SK-N-SH (cell line): ENCODE results near the gene EPO. TPM values are rescaled to one million over a fixed set of nuclear protein-coding genes. Genes with fewer than 3 reads are reported as not detected.
A peak's percentile ranks its signal among the peaks of the same experiment; 100 is the strongest.

Experiments
- CTCF ChIA-PET: fragments of 300-600, 350-600 bp; formaldehyde crosslinking; extraction: SDS; loops from one replicate; lab custom pipeline; 2021; lab: Yijun Ruan, JAX
- POLR2A ChIA-PET: fragments of 350-600 bp; sonication (Branson Sonifier 250); formaldehyde crosslinking; extraction: SDS; loops from one replicate; lab custom pipeline; 2020; ENCODE audit warnings: antibody characterized with exemption, inconsistent platforms; lab: Yijun Ruan, JAX
- DNase-seq: peaks from one replicate; pipeline ENCODE4 v3.0.0; 2012
- H2AFZ ChIP-seq: fragments of 200-600 bp; sonication (generic); 2 replicates; pipeline ENCODE4 v1.8.1; 2016; ENCODE audit warnings: antibody characterized with exemption, mild to moderate bottlenecking, low read depth
- H3F3A ChIP-seq: fragments of 200-600 bp; sonication (generic); replicated peaks from 2 replicates; pipeline ENCODE3; 2016; ENCODE audit warnings: antibody characterized with exemption, mild to moderate bottlenecking; ENCODE audit not compliant: insufficient read depth
- H3K27ac ChIP-seq, 2 experiments: fragments of 200-500 bp in 1 of 2; fragments of 200-600 bp in 1 of 2; sonication (Bioruptor generic) in 1 of 2; sonication (generic), shearing (Covaris generic) in 1 of 2; 2 replicates each; pipeline versions ENCODE4 v1.5.1 to v1.6.1; 2014 to 2016; ENCODE audit warnings: low read depth in 2 of 2, inconsistent platforms in 1 of 2, low read length in 1 of 2, mild to moderate bottlenecking in 1 of 2, mixed read lengths in 1 of 2
- H3K27me3 ChIP-seq: fragments of 200-600 bp; sonication (generic), shearing (Covaris generic); 2 replicates; pipeline ENCODE4 v1.6.1; 2016; ENCODE audit warnings: mixed run types; ENCODE audit not compliant: insufficient read depth
- H3K36me3 ChIP-seq, 2 experiments: fragments of 200-500 bp in 1 of 2; fragments of 200-600 bp in 1 of 2; sonication (Bioruptor generic) in 1 of 2; sonication (generic) in 1 of 2; replicated peaks in 1 of 2; 2 replicates each; pipeline versions ENCODE3 to v1.5.1; 2014 to 2016; ENCODE audit warnings: low read length in 1 of 2, mild to moderate bottlenecking in 1 of 2; ENCODE audit not compliant: insufficient read depth in 2 of 2, control insufficient read depth in 1 of 2
- H3K4me1 ChIP-seq, 2 experiments: fragments of 200-500 bp in 1 of 2; fragments of 200-600 bp in 1 of 2; sonication (Bioruptor generic) in 1 of 2; sonication (generic), shearing (Covaris generic) in 1 of 2; 2 replicates each; pipeline versions ENCODE4 v1.5.1 to v1.6.1; 2014 to 2016; ENCODE audit warnings: low read depth in 1 of 2, low read length in 1 of 2, mixed run types in 1 of 2; ENCODE audit not compliant: insufficient read depth in 2 of 2, control insufficient read depth in 1 of 2
- H3K4me2 ChIP-seq: fragments of 200-600 bp; sonication (generic), shearing (Covaris generic); 2 replicates; pipeline ENCODE4 v1.6.1; 2017; ENCODE audit warnings: mixed run types
- H3K4me3 ChIP-seq, 2 experiments: fragments of 200-500 bp in 1 of 2; fragments of 200-600 bp in 1 of 2; sonication (Bioruptor generic) in 1 of 2; sonication (generic), shearing (Covaris generic) in 1 of 2; 2 replicates each; pipeline versions ENCODE4 v1.5.1 to v1.8.1; 2014 to 2016; ENCODE audit warnings: low read depth in 2 of 2, inconsistent platforms in 1 of 2, low read length in 1 of 2, mild to moderate bottlenecking in 1 of 2, mixed read lengths in 1 of 2, moderate library complexity in 1 of 2
- H3K79me2 ChIP-seq: fragments of 200-600 bp; sonication (generic); 2 replicates; pipeline ENCODE4 v1.8.1; 2017; ENCODE audit warnings: mild to moderate bottlenecking; ENCODE audit not compliant: insufficient read depth
- H3K9ac ChIP-seq: fragments of 200-600 bp; sonication (generic); 2 replicates; pipeline ENCODE4 v1.6.1; 2017; ENCODE audit warnings: mixed run types
- H3K9me2 ChIP-seq: fragments of 200-600 bp; sonication (generic); 2 replicates; pipeline ENCODE4 v1.6.1; 2017; ENCODE audit warnings: mixed run types
- H3K9me3 ChIP-seq: fragments of 200-600 bp; sonication (generic); 2 replicates; pipeline ENCODE4 v1.6.1; 2017; ENCODE audit warnings: mixed run types, mild to moderate bottlenecking, moderate library complexity
- H4K20me1 ChIP-seq: fragments of 200-600 bp; sonication (generic); 2 replicates; pipeline ENCODE4 v1.6.1; 2017; ENCODE audit warnings: mild to moderate bottlenecking, mixed run types; ENCODE audit not compliant: insufficient read depth
- EP300 ChIP-seq, 2 experiments: IDR thresholded peaks; 2 replicates each; pipeline versions ENCODE4 v1.4.0 to v1.6.1; 2012; ENCODE audit warnings: borderline replicate concordance in 1 of 2, low read depth in 1 of 2, low read length in 1 of 2
- FOSL2 ChIP-seq: IDR thresholded peaks from 2 replicates; pipeline ENCODE4 v1.4.0; 2012; ENCODE audit warnings: low read depth, mild to moderate bottlenecking, moderate library complexity, borderline replicate concordance
- FOXJ3 ChIP-seq: sonication (generic); formaldehyde crosslinking; IDR thresholded peaks from 2 replicates; pipeline ENCODE4 v1.5.1; 2020; ENCODE audit warnings: mild to moderate bottlenecking, missing genetic modification reagents
- FOXM1 ChIP-seq: IDR thresholded peaks from 2 replicates; pipeline ENCODE4 v1.4.0; 2012; ENCODE audit warnings: low read depth, mild to moderate bottlenecking
- NFIC ChIP-seq: IDR thresholded peaks from 2 replicates; pipeline ENCODE4 v1.4.0; 2012; ENCODE audit warnings: borderline replicate concordance
- NRF1 ChIP-seq: IDR thresholded peaks from 2 replicates; pipeline ENCODE4 v1.6.1; 2012; ENCODE audit warnings: low read depth, mild to moderate bottlenecking, low read length
- RAD21 ChIP-seq: IDR thresholded peaks from 2 replicates; pipeline ENCODE4 v1.6.1; 2012; ENCODE audit warnings: mild to moderate bottlenecking, low read length
- RCOR1 ChIP-seq: fragments of 150-350 bp; IDR thresholded peaks from 2 replicates; pipeline ENCODE4 v1.6.1; 2017; ENCODE audit warnings: antibody characterized with exemption, low read length
- RFX5 ChIP-seq: IDR thresholded peaks from 2 replicates; pipeline ENCODE4 v1.6.1; 2012; ENCODE audit warnings: mild to moderate bottlenecking, improper control_type of control experiment, low read length
- RXRA ChIP-seq: IDR thresholded peaks from 2 replicates; pipeline ENCODE4 v1.4.0; 2012; ENCODE audit warnings: low read depth, mild to moderate bottlenecking, borderline replicate concordance
- SIN3A ChIP-seq: IDR thresholded peaks from 2 replicates; pipeline ENCODE4 v1.6.1; 2012; ENCODE audit warnings: low read depth, mild to moderate bottlenecking, low read length, moderate library complexity, borderline replicate concordance
- TAF1 ChIP-seq: IDR thresholded peaks from 2 replicates; pipeline ENCODE4 v1.6.1; 2012; ENCODE audit warnings: low read depth, mild to moderate bottlenecking, low read length, moderate library complexity, borderline replicate concordance
- TCF12 ChIP-seq: IDR thresholded peaks from 2 replicates; pipeline ENCODE4 v1.4.0; 2012
- WGBS: methylation state at CpG from one replicate; pipeline ENCODE4 v1.1.6; 2017; ENCODE audit warnings: low lambda C conversion rate; 5-methylcytosine and 5-hydroxymethylcytosine counted together
- polyA plus RNA-seq, 3 experiments: library from polyadenylated mRNA; depleted of rRNA; stranded (reverse); fragments of >200 nt; gene quantifications; 2 replicates each; pipeline ENCODE4 v1.2.3, GENCODE V29; 2012
- TF ChIP-seq, protein P1 (sequence below): IDR thresholded peaks from 2 replicates; pipeline ENCODE4 v1.4.0; 2012; ENCODE audit warnings: low read depth, borderline replicate concordance
- TF ChIP-seq, protein P2 (sequence below): fragments of 200-600 bp; sonication (generic); IDR thresholded peaks from 2 replicates; pipeline ENCODE4 v1.6.1; 2017; ENCODE audit warnings: antibody characterized with exemption, mild to moderate bottlenecking, moderate library complexity
- TF ChIP-seq, protein P3 (sequence below): IDR thresholded peaks from 2 replicates; pipeline ENCODE4; 2012

Gene EPO
- polyA plus RNA-seq, 1 of the 3 experiments (the other 2 are of a cell fraction): not detected

DNA sequence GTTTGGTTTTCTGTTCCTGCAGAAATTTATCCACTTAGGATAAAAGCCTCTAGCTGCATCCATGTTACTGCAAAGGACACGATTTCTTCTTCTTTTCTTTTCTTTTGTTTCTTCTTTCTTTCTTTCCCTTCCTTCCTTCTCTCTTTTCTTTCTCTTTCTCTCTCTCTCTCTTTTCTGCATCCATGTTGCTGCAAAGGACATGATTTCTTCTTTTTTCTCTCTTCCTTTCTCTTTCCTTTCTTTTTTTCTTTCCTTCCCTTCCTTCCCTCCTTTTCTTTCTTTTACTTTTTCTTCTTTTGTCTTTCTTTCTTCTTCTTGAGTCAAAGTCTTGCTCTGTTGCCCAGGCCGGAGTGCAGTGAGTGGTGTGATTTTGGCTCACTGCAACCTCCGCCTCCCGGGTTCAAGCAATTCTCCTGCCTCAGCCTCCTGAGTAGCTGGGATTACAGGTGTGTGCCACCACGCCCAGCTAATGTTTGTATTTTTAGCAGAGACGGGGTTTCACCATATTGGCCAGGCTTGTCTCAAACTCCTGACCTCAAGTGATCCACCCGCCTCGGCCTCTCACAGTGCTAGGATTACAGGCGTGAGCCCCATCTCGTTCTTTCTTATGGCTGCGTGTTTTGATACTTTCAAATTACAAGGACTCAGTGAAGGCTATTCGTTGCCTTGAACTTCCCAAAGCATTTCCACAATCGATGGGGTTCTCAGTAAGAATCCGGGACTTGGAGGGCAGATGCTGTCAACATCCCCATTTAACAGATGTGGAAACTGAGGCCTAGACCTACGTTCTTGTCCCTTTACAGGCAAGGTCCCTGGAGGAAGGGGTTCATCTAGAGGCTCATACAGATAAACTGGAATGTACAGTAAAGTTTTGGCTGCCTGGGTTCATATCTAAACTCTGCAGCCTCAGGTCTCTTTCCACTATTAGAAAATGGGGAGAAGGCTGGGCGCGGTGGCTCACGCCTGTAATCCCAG lies 48.6 kb upstream of the EPO start:
- Histone ChIP-seq H3K79me2 (peaks cover 30% of the 10 kb centered on the region), H3K27ac (no peak overlapping the region), H3K36me3 (peaks cover 0 to 2% of the 10 kb centered on the region in 2 experiments), H3K4me2 (no peak overlapping the region), H3K9ac (no peak overlapping the region), H3K27me3 (no peaks in the 10 kb centered on the region), H4K20me1 (peaks cover 10% of the 10 kb centered on the region), H3K9me3 (no peaks in the 10 kb centered on the region), H2AFZ (no peak overlapping the region), H3K4me1 (peaks cover 0 to 5% of the 10 kb centered on the region in 2 experiments; a peak in 1 of 4 replicates), H3K9me2 (no peaks in the 10 kb centered on the region), H3F3A (peaks cover 11% of the 10 kb centered on the region), H3K4me3 (no peak overlapping the region)
- ChIA-PET CTCF (interaction anchor here (1.0 to 2.7 kb wide), 7 partner anchors 16 to 128 kb away, joined by 3 to 12 read pairs (median 5); partner anchors contain the start of genes ACTL6B and GIGYF1), POLR2A (interaction anchor here (0.6 to 1.5 kb wide), 5 partner anchors 38 to 64 kb away, joined by 3 to 7 read pairs (median 3); partner anchors contain the start of gene MOSPD3)
- TF ChIP-seq FOXJ3 (CRISPR knock-in tag) (no peak), EP300 (IDR thresholded peaks at IDR 0.05; ENCODE audit: borderline replicate concordance in 1 of 2, low read depth in 1 of 2, low read length in 1 of 2) (no peak), FOSL2 (no peak), TCF12 (no peak), FOXM1 (no peak), NRF1 (no peak), TAF1 (no peak)
- WGBS: 90% methylated on average over 18 of the region's 18 CpGs
- no peak for DNase-seq

DNA sequence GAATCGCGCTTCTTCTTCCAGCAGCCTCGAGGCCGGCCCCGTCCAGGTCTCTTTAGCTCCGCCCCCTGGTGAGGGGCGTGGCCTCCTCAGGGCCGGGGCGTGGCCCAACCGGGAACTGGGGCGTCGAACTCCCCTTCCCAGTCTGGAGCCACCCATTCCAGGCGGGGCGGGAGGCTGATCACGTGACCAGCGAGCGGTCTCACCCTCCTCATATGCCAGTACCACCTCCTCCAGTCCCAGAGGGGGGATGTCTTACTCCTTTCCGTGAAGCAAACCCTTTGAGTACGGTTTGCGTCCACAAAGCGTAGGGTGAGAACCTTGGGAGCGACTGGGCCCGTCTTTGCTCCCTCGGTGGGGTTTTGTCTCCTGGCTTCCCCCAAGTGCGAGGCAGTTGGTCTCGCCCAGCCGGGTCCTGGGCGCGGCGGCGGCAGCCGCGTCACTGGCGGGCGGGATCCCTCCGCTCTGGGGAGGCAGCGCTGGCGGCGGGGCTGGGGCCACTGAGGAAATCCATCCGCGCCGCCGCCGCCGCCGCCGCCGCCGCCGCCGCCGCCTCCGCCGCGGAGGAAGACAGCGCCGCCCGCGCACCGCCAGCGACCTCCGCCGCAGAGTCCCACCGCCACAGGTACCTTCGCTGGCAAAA lies 46.8 kb upstream of the EPO start, which contains the start of gene GNB2:
Gene GNB2, plus strand, starts transcription at position 439 of the 640 bp plus-strand sequence. CDS start 2,526 bp downstream, outside the sequence.
- WGBS: 1% methylated on average over 21 of the region's 65 CpGs
- Histone ChIP-seq H3K9me3 (no peaks in the 10 kb centered on the region), H3K27me3 (no peaks in the 10 kb centered on the region), H2AFZ (peak within 1 kb of the TSS; percentile 90), H3K4me3 (peak within 1 kb of the TSS; percentile 83 to 98), H3K36me3 (peaks cover 13 to 18% of the 10 kb centered on the region in 2 experiments), H3K4me2 (peak within 1 kb of the TSS; percentile 95), H3F3A (peaks cover 29% of the 10 kb centered on the region), H3K79me2 (peaks cover 44% of the 10 kb centered on the region), H3K4me1 (peaks cover 0 to 19% of the 10 kb centered on the region in 2 experiments; a peak in 1 of 4 replicates), H3K9me2 (no peaks in the 10 kb centered on the region), H3K9ac (peak within 1 kb of the TSS; percentile 87), H3K27ac (peak within 1 kb of the TSS; percentile 94 to 99), H4K20me1 (peaks cover 28% of the 10 kb centered on the region)
- ChIA-PET POLR2A (interaction anchor here (0.6 to 1.5 kb wide), 10 partner anchors 17 to 87 kb away, joined by 3 to 7 read pairs (median 4); partner anchors contain the start of genes ACTL6B, FBXO24, MOSPD3 and POP7), CTCF (interaction anchor here (0.7 to 2.2 kb wide), 7 partner anchors 17 to 126 kb away, joined by 3 to 12 read pairs (median 4); partner anchors contain the start of gene ACTL6B)
- DNase-seq: peak; percentile 99
- peak; percentile 7; the same call in 1 of the 2 replicates for TF ChIP-seq FOSL2
- TF ChIP-seq RFX5: no peak
- TF ChIP-seq RXRA: no peak
- TF ChIP-seq RAD21: no peak
- TF ChIP-seq, protein P1, sequence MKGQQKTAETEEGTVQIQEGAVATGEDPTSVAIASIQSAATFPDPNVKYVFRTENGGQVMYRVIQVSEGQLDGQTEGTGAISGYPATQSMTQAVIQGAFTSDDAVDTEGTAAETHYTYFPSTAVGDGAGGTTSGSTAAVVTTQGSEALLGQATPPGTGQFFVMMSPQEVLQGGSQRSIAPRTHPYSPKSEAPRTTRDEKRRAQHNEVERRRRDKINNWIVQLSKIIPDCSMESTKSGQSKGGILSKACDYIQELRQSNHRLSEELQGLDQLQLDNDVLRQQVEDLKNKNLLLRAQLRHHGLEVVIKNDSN: peak; percentile 97
- TF ChIP-seq, protein P2, sequence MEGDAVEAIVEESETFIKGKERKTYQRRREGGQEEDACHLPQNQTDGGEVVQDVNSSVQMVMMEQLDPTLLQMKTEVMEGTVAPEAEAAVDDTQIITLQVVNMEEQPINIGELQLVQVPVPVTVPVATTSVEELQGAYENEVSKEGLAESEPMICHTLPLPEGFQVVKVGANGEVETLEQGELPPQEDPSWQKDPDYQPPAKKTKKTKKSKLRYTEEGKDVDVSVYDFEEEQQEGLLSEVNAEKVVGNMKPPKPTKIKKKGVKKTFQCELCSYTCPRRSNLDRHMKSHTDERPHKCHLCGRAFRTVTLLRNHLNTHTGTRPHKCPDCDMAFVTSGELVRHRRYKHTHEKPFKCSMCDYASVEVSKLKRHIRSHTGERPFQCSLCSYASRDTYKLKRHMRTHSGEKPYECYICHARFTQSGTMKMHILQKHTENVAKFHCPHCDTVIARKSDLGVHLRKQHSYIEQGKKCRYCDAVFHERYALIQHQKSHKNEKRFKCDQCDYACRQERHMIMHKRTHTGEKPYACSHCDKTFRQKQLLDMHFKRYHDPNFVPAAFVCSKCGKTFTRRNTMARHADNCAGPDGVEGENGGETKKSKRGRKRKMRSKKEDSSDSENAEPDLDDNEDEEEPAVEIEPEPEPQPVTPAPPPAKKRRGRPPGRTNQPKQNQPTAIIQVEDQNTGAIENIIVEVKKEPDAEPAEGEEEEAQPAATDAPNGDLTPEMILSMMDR: no peak
- peak; percentile 37; the same call in 1 of the 2 replicates for TF ChIP-seq NFIC
- peak; percentile 75; the same call in 1 of the 2 replicates for TF ChIP-seq SIN3A
- TF ChIP-seq RCOR1: peak; percentile 73
- TF ChIP-seq, protein P3, sequence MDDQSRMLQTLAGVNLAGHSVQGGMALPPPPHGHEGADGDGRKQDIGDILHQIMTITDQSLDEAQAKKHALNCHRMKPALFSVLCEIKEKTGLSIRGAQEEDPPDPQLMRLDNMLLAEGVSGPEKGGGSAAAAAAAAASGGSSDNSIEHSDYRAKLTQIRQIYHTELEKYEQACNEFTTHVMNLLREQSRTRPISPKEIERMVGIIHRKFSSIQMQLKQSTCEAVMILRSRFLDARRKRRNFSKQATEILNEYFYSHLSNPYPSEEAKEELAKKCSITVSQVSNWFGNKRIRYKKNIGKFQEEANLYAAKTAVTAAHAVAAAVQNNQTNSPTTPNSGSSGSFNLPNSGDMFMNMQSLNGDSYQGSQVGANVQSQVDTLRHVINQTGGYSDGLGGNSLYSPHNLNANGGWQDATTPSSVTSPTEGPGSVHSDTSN: peak; percentile 89
- TF ChIP-seq FOXM1: no peak
